Common myeloid progenitor, CD34-positive (primary cell): Measurements from ENCODE around the gene CPEB4.

ENCODE experiments used
- CTCF ChIA-PET: fragments of 350-600 bp; sonication (Branson Sonifier 250); formaldehyde crosslinking; loops from one replicate; lab custom pipeline; 2021; ENCODE audit warnings: antibody characterized with exemption; lab: Charles Lee
- POLR2A ChIA-PET: fragments of 350-600 bp; sonication (Branson Sonifier 250); formaldehyde crosslinking; loops from one replicate; lab custom pipeline; 2021; ENCODE audit warnings: antibody characterized with exemption; lab: Charles Lee
- DNase-seq, 3 donors: peaks; one replicate each; pipeline versions ENCODE4 v3.0.0 to v3.0.0-alpha.2; 2013
- H3K27ac ChIP-seq, 2 experiments: 1 replicate in 1 of 2; 2 replicates in 1 of 2; pipeline ENCODE4 v1.7.0; 2013; ENCODE audit warnings: inconsistent platforms in 2 of 2, low read length in 2 of 2, mild to moderate bottlenecking in 2 of 2, low read depth in 1 of 2, moderate library complexity in 1 of 2; ENCODE audit not compliant: severe bottlenecking in 2 of 2, insufficient read depth in 1 of 2, poor library complexity in 1 of 2
- H3K27me3 ChIP-seq, 5 experiments: replicated peaks in 2 of 5; 1 replicate in 3 of 5; 2 replicates in 2 of 5; pipeline versions ENCODE4 v1.6.1 to v1.7.0; 2013; ENCODE audit warnings: low read length in 4 of 5, mild to moderate bottlenecking in 2 of 5, moderate library complexity in 2 of 5, inconsistent platforms in 1 of 5; ENCODE audit not compliant: insufficient read depth in 5 of 5, control insufficient read depth in 4 of 5
- H3K36me3 ChIP-seq, 4 experiments: 1 replicate in 2 of 4; 2 replicates in 2 of 4; pipeline versions ENCODE4 v1.6.1 to v1.7.0; 2013; ENCODE audit warnings: low read length in 3 of 4, control low read depth in 1 of 4, mild to moderate bottlenecking in 1 of 4; ENCODE audit not compliant: control insufficient read depth in 4 of 4, insufficient read depth in 4 of 4
- H3K4me1 ChIP-seq, 4 experiments: 1 replicate in 3 of 4; 2 replicates in 1 of 4; pipeline versions ENCODE4 v1.6.1 to v1.7.1; 2013; ENCODE audit warnings: low read length in 3 of 4, mild to moderate bottlenecking in 3 of 4, control low read depth in 1 of 4, inconsistent platforms in 1 of 4, moderate library complexity in 1 of 4; ENCODE audit not compliant: control insufficient read depth in 4 of 4, insufficient read depth in 4 of 4; ENCODE audit errors: control extremely low read depth in 1 of 4
- H3K4me3 ChIP-seq, 7 experiments: 1 replicate in 4 of 7; 2 replicates in 3 of 7; pipeline versions ENCODE4 v1.5.1 to v1.7.0; 2013; ENCODE audit warnings: mild to moderate bottlenecking in 7 of 7, low read length in 6 of 7, moderate library complexity in 6 of 7, inconsistent platforms in 2 of 7, low read depth in 2 of 7, control low read depth in 1 of 7; ENCODE audit not compliant: insufficient read depth in 4 of 7, control insufficient read depth in 1 of 7; ENCODE audit errors: extremely low read depth in 1 of 7
- H3K9me3 ChIP-seq, 5 experiments: 1 replicate in 4 of 5; 2 replicates in 1 of 5; pipeline versions ENCODE4 v1.6.1 to v1.7.1; 2013; ENCODE audit warnings: low read length in 4 of 5, mild to moderate bottlenecking in 2 of 5, inconsistent platforms in 1 of 5, low read depth in 1 of 5, moderate library complexity in 1 of 5; ENCODE audit not compliant: control insufficient read depth in 4 of 5, insufficient read depth in 2 of 5; ENCODE audit errors: control extremely low read depth in 1 of 5
- WGBS: methylation state at CpG from one replicate; pipeline ENCODE4 v1.1.5; 2013; ENCODE audit not compliant: insufficient coverage; 5-methylcytosine and 5-hydroxymethylcytosine counted together

The CPEB4 gene

DNA sequence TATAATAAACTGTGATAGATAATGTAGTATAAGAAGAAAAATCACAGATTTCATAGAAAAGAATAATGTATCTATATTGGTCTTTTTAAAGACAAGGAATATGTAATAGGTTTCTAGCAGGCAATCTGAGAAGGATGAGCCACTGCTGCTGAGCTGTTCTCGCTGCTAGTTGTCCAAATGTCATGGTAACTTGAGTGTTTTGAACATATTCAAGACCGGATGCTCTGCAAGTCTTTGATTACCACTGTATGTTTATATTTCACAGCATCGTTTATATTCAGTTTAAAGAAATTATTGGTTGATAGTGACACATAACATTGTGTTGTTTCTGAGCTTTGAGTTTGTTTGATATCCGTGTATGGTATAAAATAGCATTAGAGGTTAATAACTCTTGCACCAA is 110.4 kb downstream of the CPEB4 start:
- ChIA-PET CTCF (no interaction called here), POLR2A (no interaction called here)
- Histone ChIP-seq H3K27me3 (peaks cover 7 to 30% (median 11%) of the 10 kb centered on the region in 5 experiments), H3K36me3 (no peaks in the 10 kb centered on the region), H3K9me3 (peaks cover 0 to 1% (median 0%) of the 10 kb centered on the region in 5 experiments), H3K27ac (no peak overlapping the region), H3K4me3 (no peak overlapping the region), H3K4me1 (no peaks in the 10 kb centered on the region)
- WGBS: 78% methylated on average over 1 of the region's 4 CpGs
- DNase-seq: no peak

DNA sequence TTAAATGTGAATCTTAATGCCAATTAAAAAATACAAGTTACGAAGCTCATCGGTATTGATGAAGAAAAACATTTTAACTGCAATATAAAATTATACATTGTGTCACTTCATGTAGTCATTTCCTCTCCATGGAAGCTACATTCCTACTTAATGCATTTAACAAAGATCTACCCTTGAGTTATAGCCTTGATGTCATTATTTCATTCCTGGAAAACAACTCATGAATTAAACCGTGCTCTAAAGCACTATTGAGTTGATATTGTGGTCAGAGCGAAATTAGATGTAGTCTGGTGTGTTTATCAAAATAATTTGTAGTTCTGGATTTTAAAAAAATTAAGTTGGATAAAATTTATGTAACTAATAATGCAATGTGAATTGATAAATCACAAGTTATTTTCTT is 111.9 kb downstream of the CPEB4 start:
- no CpG with 5 or more reads among the region's 4 CpGs for WGBS
- ChIA-PET POLR2A (no interaction called here), CTCF (no interaction called here)
- Histone ChIP-seq H3K36me3 (no peaks in the 10 kb centered on the region), H3K27ac (no peak overlapping the region), H3K27me3 (peaks cover 7 to 30% (median 17%) of the 10 kb centered on the region in 5 experiments), H3K4me1 (no peaks in the 10 kb centered on the region), H3K4me3 (no peak overlapping the region), H3K9me3 (peaks cover 0 to 1% (median 0%) of the 10 kb centered on the region in 5 experiments)
- DNase-seq: no peak

DNA sequence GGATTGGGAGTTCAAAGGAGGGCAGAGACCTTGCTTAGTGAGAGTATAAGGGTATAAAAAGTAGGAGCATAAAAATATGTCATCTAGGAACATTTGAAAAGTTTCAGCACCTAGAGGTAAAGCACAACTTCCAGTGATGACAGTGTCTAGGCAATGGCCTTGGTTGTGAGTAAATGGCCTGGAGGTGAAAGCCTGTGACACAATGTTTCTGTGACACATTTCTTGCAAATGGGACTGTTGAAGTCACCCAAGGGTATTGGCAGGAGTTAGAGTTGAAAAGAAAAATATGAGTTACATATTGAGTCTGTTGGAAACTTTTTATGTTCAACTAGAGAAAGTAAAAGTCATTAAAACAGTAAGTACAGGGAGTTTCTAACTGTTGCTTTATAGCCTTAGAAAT is 115.6 kb downstream of the CPEB4 start:
- H3K36me3 ChIP-seq: no peaks in the 10 kb centered on the region
- ChIA-PET CTCF (no interaction called here), POLR2A (no interaction called here)
- H3K4me3 ChIP-seq: no peak overlapping the region
- H3K9me3 ChIP-seq: no peaks in the 10 kb centered on the region
- no peak overlapping the region for H3K27ac ChIP-seq
- H3K4me1 ChIP-seq: no peaks in the 10 kb centered on the region
- peaks cover 0 to 22% (median 4%) of the 10 kb centered on the region in 5 experiments for H3K27me3 ChIP-seq
- DNase-seq: no peak

DNA sequence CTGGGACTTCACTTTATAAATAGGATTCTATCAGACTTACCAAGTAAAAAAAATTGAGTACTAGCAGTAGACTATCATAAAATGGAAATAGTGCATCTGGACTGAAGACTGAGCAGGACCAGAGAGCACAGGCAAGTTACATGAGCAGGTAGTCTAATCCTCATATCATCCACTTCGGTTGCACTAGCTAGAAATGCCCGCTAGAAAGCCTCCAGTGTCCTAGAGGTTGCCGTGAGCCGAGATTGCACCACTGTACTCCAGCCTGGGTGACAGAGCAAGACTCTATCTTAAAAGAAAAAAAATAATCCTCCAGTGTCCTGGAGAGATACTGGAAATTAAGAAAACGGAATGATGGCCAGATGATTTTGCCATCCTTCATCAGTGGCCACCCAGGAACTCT is 120.8 kb downstream of the CPEB4 start:
- ChIA-PET POLR2A (no interaction called here), CTCF (no interaction called here)
- H3K4me3 ChIP-seq: no peak overlapping the region
- H3K27ac ChIP-seq: no peak overlapping the region
- H3K36me3 ChIP-seq: no peaks in the 10 kb centered on the region
- H3K9me3 ChIP-seq: no peaks in the 10 kb centered on the region
- no peak for DNase-seq
- H3K4me1 ChIP-seq: no peaks in the 10 kb centered on the region
- H3K27me3 ChIP-seq: peaks cover 0 to 5% (median 2%) of the 10 kb centered on the region in 5 experiments
- 100% methylated on average over 1 of the region's 5 CpGs for WGBS

DNA sequence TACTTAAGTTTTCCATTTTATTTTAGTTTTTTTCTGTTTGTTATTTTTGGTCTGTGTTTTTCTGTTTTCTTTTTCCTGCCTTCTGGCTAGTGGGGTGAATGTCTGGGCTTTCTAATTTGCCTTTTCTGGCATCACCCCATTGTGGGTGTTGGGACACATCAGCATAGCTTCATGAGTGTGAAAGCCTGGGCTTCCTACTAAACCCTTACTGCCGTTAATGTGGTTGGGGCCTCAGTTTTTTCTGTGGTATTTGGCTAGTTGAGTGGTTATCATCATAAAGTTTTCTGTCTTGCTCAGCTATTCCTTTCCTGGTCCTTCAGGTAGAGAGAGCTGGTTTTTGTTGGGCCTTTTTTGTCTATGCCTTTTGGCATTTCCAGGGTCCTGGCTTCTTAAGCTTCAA is 122.2 kb downstream of the CPEB4 start:
- Histone ChIP-seq H3K27me3 (peaks cover 0 to 5% (median under 1%) of the 10 kb centered on the region in 5 experiments), H3K4me3 (no peak overlapping the region), H3K9me3 (no peaks in the 10 kb centered on the region), H3K27ac (no peak overlapping the region), H3K4me1 (no peaks in the 10 kb centered on the region), H3K36me3 (no peaks in the 10 kb centered on the region)
- no peak for DNase-seq
- ChIA-PET POLR2A (interaction anchor here (0.6 kb wide), 1 partner anchor 1396 kb away, joined by 4 read pairs; no protein-coding TSS in a partner anchor), CTCF (interaction anchor here (0.6 kb wide), 1 partner anchor 722 kb away, joined by 3 read pairs; no protein-coding TSS in a partner anchor)
- WGBS: no CpG with 5 or more reads among the region's 1 CpG

DNA sequence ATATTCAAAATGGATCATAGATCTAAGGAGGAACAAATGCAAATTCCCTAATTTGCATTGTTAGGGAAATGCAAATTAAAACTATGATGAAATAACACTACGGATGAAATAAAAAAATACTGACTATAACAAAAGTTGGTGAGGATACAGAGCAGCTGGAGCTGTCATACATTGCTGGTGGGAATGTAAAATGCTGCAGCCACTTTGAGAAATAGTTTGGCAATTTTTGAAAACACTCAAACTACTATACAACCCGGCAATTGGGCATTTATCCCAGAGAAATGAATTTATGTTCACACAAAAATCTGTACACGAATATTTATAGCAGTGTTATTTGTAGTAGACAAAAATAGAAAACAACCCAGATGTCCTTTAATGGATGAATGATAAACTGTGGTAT is 123.3 kb downstream of the CPEB4 start:
- Histone ChIP-seq H3K36me3 (no peaks in the 10 kb centered on the region), H3K4me1 (no peaks in the 10 kb centered on the region), H3K9me3 (no peaks in the 10 kb centered on the region), H3K4me3 (no peak overlapping the region), H3K27me3 (peaks cover 0 to 1% (median 0%) of the 10 kb centered on the region in 5 experiments), H3K27ac (no peak overlapping the region)
- ChIA-PET CTCF (no interaction called here), POLR2A (no interaction called here)
- no peak for DNase-seq
- WGBS: 100% methylated on average over 1 of the region's 3 CpGs
